OCI-LY1 (cell line): ENCODE data around the gene OXCT2.
"Not testable (repeated sequence)": the region's sequence is repeated elsewhere in the genome, so short reads cannot be mapped to it uniquely, and the experiment has no call there.

Source experiments
- EZH2 ChIP-seq: fragments of 200-600 bp; sonication (generic), shearing (Covaris generic); IDR thresholded peaks from 2 replicates; pipeline ENCODE4 v1.8.0; 2017; ENCODE audit warnings: borderline replicate concordance, mixed run types, mild to moderate bottlenecking, antibody characterized with exemption, low read length, moderate library complexity, mixed read lengths
- TF ChIP-seq, protein P1 (sequence below): fragments of 200-600 bp; sonication (generic), shearing (Covaris generic); IDR thresholded peaks from 2 replicates; pipeline ENCODE4 v1.5.1; 2017; ENCODE audit warnings: mild to moderate bottlenecking, antibody characterized with exemption, low read length, moderate library complexity, mixed read lengths

DNA sequence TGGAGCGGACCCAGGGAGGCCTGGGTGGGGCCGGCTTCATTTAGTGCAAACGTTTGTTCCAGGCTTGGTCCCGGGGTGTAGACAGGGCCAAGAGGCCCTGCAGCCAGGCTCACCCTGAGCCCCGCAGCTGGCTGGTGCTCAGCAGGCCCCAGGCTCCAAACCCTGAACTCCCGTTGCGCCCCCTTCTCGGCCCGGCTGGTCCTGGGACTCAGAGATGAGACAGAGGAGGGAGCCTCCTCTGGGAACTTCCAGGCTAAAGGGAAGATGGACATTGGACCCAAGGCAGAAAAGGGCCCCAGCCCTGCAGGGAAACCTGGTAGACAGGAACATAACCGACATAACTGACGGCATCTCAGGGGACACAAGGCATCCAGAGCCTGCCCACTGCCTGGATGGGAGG, 4.0 kb upstream of the OXCT2 start:
- TF ChIP-seq, protein P1, sequence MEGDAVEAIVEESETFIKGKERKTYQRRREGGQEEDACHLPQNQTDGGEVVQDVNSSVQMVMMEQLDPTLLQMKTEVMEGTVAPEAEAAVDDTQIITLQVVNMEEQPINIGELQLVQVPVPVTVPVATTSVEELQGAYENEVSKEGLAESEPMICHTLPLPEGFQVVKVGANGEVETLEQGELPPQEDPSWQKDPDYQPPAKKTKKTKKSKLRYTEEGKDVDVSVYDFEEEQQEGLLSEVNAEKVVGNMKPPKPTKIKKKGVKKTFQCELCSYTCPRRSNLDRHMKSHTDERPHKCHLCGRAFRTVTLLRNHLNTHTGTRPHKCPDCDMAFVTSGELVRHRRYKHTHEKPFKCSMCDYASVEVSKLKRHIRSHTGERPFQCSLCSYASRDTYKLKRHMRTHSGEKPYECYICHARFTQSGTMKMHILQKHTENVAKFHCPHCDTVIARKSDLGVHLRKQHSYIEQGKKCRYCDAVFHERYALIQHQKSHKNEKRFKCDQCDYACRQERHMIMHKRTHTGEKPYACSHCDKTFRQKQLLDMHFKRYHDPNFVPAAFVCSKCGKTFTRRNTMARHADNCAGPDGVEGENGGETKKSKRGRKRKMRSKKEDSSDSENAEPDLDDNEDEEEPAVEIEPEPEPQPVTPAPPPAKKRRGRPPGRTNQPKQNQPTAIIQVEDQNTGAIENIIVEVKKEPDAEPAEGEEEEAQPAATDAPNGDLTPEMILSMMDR, result not testable (repeated sequence)
- not testable (repeated sequence) for TF ChIP-seq EZH2
